ENCODE data around the gene PLD5.
"Not testable (repeated sequence)": the region's sequence is repeated elsewhere in the genome, so short reads cannot be mapped to it uniquely, and the experiment has no call there.

The PLD5 gene

DNA sequence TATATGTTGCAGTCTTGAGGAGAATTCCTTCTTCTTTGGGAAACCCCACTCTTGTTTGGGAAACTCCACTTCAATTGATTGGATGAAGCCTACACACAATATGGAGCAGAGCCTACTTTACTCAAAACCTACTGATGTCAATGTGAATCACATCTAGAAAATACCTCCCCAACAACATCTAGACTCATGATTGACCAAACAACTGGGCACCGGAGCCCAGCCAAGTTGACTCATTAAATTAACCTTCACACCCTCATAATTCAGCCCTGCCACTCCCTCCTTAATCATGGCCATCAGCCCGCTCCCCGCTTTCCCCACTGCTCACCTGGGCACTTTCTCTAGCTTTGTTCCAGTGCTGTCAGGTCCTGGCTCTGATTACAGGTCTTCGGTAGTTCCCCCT, 317.5 kb downstream of the PLD5 start:
- DNase-seq, result no peak

DNA sequence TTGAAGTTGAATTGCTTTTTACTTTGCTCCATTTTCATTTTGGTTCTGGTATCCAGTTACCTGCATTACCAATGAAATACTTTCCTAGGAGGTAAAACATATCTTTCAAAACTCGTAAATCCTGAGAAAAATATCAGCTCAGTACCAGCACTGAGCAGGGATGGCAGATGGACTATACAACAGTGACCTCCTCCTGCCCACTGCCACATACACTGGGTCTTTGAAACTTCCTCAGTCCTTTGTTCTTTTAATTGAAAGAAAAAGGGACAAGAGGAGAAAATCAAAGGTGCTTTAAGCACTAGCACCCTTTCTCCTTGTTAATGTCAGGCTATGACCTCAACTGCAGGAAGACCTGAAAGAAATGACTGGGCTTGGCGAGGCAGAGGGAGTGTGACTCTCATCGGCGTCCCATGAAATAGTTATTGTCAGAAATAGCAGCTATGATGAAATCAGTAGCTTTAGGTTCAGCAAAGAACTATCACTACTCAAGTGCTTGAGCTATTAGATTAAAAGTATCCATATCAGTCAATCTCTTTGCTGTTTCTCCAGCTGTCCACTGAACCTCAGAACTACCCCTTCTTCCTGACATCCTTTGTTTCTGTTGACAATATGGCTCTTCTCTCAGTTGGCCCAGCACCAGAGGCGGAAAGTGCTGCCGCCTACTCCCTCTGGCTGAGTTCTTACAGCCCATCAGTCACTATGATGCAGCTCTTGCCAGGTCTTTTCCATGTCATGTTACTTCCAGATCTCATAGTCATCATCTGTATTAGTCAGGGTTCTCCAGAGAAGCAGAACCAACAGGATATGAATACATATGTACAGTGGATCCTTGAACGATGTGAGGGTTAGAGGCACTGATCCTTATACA, 318.6 kb downstream of the PLD5 start:
- no peak for DNase-seq

DNA sequence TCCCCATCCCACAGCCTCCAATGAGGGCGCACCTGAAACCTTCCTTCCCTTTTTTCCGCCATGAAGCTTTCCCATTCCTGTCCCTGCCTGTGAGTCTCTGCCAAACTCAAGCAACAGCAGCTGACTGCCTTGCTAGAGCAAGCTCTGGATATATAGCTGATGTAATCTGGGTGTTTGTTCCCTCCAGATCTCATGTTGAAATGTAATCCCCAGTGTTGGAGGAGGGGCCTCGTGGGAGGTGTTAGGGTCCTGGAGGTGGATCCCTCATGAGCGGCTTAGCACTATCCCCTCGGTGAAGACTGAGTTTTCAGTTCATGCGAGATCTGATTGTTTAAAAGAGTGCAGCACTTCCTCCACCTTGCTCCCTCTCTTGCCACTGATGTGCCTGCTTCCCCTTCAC, 321.2 kb downstream of the PLD5 start:
- no peak for DNase-seq

DNA sequence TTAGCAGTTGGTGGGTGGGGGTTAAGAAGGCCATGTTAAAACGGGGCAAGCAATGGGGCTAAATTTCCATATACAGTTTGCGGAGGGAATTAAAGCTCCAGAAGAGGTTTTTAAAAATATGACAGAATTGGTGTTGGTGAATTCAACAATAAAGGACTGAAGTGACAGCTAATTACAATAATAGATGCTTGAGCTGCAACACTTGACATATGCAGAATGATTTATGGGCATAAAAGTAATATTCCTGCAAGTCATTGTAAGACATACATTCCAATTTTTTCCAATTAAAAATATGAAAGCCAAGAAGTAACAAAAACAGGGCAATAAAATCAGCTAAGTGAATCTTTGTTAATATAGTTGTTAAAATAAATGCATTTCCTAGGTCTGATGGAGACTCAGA, 323.4 kb downstream of the PLD5 start:
- DNase-seq, result no peak

DNA sequence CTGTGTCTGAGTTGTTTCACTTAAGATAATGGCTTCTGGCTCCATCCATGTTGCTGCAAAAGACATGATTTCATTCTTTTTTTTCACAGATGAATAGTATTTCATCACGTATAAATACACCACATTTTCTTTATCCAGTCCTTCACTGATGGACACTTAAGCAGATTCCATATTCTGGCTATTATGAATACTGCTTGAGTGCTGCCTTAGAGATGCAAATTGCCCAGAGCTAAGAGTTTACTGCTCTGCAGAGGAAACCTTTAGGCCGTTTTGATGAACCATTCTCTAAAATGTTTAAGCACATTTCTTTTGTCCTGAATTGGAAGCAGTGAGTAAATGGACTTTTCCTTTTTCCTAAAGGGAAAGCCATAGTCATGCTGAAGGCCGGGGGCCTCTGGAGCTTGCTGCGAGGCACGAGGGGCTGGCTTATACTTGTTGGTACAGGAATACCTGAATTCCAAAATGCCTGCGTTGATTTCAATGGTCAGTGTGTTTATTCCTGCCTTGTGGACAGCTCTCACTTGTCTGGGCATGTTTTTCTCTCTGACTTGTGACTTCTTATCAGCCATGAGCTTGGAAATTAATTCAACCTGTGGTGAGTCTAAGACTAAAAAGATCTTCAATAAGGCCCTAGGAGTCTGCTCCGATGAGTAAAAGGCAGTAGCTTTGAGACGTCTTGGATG, 324.6 kb downstream of the PLD5 start:
- no peak for DNase-seq

DNA sequence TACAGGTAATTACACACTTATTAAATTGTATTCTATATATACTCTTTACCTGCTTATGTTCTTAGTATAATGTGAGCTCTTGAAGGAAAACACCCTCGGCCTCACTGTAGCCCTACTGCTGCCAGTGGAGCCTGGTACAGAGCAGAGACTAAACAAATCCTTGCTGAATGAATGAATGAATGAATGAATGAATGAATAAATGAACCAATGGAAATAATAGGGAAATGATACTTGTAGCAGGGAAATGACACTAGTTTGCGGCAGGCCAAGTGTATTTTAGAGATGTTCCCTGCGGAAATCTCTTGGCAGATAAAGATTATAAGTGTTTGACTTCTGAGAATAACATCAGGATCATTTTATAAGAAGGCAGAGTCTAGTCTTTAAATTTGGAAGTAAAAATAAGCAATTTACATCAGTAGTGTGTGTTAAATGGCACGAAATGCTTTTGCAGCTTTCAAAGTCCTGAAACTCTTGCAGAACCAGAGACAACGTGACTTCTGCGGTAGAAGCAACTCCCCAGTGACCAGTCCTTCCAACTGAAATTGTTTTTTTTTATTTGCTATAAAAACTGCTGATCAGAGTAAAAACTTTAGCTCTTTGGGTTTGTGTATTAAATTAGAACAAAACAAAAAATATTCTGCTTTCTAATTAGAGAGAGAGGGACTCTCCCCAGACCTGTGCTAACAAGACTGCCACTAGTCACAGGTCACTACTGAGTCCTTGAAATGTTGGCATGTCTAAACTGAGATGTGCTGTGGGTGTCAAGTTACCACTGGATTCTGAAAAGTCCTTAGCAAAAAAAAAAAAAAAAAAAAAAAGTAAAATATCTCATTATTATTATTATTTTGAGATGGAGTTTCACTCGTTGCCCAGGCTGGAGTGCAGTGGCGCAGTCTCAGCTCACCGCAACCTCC, 326.3 kb downstream of the PLD5 start:
- no peak for DNase-seq

DNA sequence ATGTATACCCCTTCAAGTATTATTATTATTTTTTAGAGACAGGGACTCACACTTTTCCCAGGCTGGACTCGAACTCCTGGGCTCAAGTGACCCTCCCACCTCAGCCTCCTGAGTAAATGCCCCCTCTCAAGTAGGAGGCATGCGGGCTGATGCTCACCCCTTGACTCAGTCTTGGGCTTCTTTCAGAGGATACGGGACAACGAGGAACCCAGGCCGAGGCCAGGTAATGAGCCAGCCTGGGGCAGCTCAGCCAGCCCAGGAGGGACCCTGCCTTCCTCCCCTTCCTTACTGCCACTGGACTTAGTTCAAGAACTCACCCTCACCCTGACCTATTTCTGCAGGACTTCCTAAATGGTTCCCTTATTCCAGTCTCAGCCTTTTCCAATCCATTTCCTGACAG, 327.6 kb downstream of the PLD5 start:
- DNase-seq, result no peak

DNA sequence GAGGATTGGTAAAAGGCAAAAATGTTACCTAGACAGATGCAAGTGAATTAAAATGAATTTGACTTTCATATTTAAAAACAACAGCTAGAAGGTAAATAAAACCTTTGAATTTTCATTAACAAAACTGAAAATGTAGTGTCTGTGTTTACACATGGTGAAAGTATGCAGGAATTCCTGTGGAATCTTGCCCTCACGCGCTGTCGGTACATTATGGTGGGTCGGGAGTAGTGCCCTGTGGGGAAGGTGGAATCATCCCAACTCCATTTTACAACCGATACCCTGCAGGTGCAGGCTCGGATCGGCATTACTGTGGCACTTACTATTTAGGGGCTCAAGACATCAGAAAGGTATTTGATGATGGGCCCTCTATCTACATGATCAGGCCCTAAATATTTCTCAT, 328.4 kb downstream of the PLD5 start:
- no peak for DNase-seq

DNA sequence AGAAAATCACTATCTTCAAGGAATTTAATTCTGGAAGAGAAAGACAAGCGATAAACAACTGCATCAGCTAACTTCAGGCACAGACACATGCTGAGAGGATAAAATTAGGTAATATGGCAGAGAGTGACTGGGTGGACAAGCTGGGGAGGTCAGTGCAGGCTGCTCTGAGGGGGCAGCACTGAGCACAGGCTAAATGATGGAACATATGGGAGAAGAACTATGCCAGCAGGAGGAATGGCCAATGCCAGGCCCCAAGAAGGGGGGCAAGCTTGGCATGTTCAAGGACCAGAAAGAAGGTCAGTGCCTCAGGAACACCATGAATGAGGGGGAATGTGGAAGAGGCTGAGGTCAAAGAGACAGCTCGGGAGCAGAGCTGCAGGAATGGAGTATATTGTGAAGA, 334.9 kb downstream of the PLD5 start:
- DNase-seq, result peak; percentile 83 to 84

DNA sequence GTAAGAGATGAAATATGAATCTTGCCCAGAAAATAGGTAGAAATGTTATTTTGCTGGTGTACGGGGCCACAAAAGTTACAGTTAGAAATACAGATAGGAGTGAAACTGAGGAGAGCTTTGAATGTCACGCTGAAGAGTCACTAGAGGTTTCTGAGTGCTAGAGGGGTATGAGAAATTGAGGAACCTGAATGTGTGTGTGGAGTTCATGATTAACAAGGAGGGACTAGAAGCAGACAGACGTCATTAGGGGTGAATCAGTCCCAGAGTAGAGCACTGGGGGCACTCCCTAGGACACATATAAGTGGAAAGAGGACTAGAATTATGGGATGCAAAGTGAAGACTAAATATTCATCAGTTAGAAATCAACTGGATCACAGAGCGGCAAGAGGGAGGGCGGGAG, 336.7 kb downstream of the PLD5 start:
- DNase-seq, result no peak

DNA sequence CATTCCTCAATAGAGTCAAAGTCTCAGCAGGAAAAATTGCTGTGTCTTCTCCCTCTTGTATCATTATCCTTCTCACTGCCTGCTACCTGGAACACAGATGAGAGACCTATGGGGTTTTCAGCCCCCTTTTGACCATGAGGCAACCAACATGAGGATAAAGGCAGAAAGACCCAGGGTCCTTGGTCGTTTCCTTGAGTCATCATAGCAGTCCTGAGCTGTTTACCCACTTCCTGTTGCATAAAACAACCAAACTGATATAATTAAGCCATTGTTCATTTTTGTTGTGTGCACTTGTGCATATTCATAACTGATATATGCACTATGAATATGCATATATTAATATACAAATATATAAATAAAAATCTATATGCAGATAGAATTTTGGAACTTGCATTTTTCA, 337.3 kb downstream of the PLD5 start:
- no peak for DNase-seq

DNA sequence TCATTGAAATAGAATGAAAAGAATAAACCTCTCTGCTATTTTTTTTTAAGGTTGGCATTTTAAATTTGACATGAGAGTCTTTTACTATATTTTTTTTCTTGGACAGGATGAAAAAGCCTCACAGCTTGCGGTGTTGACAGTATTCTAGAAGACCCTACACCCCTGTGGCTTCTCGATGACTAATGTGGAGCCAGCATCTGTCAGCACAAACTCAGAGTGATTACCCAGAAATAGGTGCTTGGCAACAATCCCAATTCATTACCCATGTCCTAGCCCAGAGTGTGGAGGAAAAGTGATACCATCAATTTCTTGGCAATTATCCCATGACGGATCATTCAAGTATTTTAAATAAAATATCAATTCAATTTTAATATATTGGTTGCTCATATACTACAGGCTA, 338.8 kb downstream of the PLD5 start:
- DNase-seq, result no peak

DNA sequence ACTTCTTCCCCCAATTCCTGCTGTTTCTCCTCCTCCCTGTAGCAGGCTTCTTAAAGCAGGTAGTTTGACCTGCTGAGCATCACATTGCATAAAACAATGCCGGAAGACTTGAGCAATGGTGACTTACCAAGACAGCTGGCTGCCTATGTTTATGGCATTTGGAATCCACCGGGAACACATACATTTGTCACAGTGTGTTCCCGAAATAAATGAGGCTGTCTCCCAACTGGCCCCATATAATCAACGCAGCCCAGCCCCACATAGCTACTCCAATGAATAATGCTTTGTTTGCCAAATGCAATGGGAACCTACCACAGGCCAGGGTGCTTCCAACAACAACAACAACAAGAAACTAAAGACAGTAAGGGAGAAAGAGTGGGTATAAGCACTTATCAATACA, 339.5 kb downstream of the PLD5 start:
- DNase-seq, result no peak

DNA sequence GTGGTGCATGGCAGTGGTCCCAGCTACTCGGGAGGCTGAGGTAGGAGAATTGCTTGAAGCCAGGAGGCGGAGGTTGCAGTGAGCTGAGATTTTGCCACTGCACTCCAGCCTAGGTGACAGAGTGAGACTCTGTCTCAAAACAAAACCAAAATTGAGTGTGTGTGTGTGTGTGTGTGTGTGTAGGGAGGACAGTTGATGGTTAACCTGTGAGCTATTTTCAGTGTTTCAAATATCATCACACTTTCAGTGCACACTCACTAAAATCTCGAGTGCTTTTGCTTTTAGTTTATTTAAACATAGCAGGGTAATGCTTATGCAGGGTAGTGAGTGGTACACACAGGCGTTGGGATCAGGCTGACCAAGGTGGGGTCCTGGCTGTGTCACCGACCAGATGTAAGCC, 344.7 kb downstream of the PLD5 start:
- not testable (repeated sequence) for DNase-seq

DNA sequence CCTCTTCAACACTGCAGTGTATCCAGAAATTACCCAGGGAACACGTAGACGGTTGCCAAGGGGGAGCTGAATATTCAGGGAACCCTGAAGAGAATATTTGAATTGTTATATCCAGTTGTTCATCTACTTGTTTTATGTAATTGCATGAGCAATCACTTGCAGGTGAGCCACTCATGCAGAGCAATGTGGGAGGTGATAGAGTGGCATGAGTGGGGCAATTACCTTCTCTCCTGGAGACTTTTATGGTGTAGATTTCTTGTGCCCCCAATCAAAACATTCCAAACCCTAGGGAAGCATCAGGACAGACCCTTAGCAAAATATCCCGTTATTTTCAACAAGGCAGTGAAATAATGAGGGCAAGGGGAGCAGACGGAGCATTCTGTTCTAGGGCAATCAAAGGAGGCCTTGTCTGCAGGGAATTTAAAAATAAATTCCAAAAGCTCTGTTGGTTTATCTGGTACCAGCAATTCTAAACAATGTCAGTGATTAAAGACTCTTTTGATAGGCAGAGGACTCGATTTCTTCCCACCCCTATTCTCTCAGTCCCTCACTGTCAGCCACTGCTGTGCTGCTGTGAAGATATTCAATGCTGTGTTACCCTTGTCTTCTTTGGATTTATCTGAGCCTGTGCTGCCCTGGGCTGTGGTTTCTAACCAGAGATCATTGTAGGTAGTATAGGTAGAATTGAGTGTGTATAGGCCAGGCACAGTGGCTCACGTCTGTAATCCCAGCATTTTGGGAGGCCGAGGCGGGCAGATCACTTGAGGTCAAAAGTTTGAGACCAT, 345.4 kb downstream of the PLD5 start:
- DNase-seq, result no peak

DNA sequence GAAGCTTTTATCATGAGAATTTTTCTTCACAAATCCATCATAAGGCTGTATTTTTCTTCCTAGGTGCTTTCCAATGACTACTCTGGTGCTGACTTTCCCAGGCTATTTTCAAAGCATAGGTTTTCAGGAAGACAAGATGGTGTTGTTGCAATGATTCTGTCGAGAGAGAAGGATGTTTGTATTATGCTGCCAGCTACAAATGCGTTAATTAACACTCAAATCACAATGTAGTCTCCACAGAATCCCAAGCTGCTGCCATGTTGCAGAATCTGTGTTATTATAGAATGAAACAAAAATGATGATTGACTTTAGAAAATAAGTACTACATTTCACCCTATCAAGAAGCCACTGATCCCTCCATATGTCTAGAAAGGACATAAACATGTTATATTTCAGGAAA, 346.1 kb downstream of the PLD5 start:
- DNase-seq, result no peak

DNA sequence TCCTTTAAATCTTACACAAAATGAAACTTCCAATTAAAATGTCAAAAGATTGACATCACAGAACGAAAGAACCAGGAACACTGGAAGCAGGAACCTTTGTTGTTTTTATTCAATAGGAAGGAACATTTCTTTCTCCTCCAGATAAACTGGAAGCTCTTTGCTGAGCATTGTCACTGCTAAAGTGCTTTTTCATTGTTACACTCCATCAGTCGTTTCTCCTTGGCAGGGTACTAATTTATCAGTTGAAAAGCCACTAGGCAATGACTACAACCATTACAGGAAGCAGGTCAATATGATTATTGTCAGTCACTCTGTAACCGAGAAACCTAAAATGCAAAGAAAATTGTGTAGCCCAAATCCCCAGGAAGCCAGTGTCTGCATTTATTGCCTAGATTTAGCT, 362.4 kb downstream of the PLD5 start:
- DNase-seq, result no peak

DNA sequence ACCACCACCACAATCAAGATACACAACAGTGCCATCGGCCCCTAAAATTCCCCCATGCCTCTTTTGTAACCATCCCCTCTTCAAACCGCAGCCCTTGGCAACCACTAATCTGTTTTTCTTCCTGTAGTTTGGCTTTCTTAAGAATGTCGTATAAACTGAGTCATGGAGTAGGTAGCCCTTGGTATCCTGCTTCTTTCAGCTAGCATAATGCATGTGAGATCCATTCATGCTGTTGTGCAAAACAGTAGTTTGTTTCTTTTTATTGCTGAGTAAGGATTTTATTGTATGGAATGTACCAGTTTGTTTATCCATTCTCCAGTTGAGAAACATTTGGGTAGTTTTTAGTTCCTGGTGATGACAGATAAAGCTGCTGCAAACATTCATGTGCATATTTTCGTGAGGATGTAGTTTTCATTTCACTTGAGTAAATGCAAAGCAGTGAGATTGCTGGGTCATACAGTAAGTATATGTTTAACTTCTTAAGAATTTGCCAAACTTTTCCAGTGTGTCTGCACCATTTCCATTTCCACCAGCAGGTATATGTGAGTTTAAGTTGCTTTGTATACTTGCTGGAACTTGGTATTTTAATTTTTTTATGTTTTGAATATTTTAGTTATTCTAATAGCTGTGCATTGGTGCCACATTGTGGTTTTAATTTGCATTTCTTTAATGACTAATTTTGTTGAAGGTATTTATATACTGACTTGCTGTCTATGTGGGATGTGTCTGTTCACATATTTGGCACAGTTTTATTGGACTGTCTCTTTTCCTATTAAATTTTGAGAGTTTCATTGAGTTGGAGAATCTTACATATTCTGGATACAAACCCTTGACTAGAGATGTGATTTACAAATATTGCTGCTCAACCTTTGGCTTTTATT, 377.2 kb downstream of the PLD5 start:
- DNase-seq, result no peak

DNA sequence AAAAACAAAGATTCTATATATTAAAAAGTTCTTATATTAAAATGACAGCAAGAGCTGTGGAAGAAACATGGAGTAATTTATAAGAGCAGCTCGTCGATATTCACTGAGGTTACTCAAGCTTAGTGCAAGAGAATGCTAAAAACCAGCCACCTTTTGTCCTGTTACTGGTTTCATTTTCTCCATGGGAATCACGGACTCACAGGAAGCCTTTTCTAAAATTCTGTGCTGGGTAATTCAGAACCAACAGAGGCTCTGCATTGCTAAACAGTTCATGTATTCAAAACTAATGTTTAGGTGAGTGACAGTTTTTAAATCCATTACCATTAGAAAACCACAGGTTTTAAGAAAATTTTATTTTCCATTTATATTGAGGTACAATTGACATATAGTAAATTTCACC, 377.8 kb downstream of the PLD5 start:
- no peak for DNase-seq

DNA sequence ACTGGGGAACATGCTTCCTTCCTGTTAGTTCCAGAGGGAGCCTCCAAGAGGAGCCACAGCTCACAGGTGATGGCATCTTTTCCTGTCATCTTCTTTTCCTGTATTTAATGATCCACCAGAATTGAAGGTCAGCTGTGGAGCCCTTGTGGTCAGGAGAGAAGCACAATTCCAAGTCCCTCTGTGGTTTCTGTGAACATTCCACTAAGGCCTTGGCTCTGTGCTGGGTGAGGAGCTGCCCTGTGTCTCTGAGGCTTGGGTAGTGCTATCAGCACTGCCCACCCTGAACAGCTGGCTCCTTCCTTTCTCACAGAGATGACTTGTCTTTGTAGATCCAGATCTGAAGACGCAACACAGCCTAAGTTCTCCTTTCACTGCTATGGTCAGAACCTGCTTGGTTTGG, 383.7 kb downstream of the PLD5 start:
- DNase-seq, result no peak

DNA sequence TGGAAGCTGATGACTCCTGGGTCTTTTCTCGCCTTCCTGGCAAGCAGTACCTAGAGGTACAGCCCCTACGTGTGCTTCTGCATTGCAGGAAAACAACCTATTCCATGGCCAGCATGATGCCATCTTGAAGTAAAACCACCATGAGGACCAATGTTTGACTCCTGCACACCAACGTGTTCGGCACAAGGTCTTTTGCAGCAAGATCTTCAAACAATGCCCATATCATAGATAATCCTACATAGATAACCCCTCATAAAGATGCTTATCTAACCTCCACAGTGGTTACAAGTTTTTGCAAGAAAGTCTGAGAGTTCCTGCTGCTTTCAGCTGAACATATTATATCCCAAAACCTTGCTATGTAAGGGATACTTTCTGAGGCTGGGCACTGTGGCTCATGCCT, 384.5 kb downstream of the PLD5 start:
- DNase-seq, result no peak

DNA sequence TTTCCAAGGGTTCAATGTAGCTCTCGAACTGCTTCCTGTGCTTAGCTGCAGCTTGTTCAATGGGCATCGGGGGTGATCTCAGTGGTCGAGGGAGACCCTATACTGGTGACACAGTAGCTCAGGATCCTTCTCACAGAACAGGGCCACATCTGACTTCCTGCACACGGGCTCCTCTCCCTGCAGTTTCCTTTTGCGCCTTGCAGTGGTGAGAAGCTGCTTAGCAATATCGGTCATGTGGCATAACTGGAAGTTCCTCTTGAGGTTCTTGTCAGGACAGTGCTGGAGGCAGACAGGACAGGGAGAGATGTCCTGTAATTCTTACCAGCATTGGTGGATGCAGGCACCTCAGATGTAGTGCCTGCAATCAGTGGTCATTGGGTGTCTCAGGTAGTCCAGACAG, 385.1 kb downstream of the PLD5 start:
- DNase-seq, result no peak
